ACHN (cell line): ENCODE data around the gene SCN1A.

ENCODE experiments used
- DNase-seq: peaks from one replicate; pipeline ENCODE4 v3.0.0-alpha.2; 2015
- in situ Hi-C: cut with HindIII; loops from 2 replicates; pipeline ENCODE4 v1.10.0; 2017; ENCODE audit warnings: low sequenced_read_pairs, low pct_ligation_motif_present, low pct_unique_long_range_greater_than_20kb

Gene SCN1A

DNA sequence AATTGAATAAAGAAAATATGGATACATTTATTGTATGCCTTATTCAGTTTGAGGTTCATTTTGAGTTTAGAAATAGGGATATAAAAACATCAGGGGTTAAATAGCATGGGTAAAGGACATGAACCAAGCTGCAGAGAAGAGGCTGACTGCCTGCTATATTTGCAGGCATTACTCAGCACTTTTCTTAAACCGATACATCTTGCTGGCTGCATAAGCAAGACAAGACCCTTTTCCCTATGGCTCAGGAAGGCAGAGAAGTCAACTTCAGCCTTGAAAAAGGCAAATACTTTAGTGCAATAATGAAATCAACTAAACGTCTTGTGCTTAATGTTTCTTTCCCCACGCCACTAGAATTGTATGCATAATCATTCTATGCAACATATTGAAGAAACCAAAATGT, 36.4 kb downstream of the SCN1A start:
- in situ Hi-C loops = no loop called here
- no peak for DNase-seq

DNA sequence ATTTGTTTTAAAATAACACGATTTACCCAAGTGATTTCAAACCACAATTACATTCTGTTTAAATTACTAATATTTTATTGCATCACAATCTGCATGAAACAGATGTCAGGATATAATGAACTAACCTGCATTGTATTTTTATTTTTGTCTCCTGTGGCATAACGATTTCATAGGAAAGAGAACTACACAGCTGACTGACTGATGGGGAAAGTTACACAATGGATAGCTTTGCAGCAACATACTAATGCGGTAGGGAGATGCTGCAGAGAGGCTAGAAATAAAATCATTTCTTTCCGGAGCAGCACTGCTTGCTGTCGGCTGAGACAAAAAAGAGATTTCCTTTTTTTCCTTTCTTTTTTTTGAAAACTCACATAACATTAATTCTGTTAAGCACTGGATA, 36.9 kb downstream of the SCN1A start:
- no peak for DNase-seq
- in situ Hi-C loops = no loop called here

DNA sequence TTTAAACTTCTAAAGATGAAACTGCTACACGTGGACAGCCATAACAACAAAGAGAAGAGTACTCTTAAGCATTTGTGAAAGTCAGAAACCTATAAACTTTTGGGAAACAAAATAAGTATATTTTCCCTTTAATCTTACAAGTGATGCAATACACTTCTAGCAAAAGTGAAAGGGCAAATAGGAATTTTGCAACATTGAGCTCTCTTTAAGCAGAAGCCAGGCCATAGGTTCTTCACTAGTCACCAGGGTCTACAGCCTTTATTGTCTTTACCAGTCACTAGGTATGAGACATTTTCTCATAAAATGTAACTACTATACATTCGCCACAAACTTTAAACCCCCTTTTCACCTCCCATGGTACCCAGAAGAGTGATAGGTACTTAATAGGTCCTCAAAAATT, 37.5 kb downstream of the SCN1A start:
- in situ Hi-C loops = no loop called here
- no peak for DNase-seq

DNA sequence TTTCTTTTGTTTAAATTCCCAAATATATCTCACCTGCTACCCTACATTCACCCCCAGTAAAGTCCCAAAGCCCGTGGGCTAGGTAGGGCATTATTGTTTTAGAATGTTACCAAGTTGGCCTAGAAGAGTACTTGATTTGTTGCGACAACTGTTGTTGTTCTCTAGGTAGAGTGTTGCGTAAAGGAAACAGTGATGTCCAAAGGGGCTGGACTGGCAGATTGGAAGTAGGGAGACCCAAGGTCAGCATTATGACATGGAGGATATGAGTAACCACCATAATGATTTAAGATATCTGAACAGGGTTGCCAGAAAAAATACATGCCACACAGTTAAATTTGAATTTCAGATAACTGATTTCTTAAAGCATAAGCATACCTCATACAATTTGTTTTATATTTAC, 39.2 kb downstream of the SCN1A start:
- in situ Hi-C loops = no loop called here
- no peak for DNase-seq

DNA sequence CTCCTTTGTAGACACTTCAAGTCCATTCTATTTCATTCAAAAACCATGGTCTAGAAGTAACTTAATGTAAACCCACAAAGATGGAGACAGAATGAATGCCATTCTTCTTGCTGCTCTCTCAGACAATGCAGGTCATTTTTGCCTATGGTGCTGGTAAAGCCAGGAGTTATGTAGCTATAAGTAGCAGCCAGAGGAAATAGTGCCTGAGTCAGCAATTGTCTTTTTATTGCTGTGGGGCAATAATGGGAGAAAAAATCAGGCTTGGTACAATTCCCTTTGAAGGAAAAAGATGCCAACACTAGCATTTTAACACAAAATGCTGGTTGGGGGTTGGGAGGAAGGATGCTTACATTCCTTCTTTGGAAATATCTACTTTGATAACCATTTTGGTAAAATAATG, 43.5 kb downstream of the SCN1A start:
- in situ Hi-C loops = no loop called here
- no peak for DNase-seq

DNA sequence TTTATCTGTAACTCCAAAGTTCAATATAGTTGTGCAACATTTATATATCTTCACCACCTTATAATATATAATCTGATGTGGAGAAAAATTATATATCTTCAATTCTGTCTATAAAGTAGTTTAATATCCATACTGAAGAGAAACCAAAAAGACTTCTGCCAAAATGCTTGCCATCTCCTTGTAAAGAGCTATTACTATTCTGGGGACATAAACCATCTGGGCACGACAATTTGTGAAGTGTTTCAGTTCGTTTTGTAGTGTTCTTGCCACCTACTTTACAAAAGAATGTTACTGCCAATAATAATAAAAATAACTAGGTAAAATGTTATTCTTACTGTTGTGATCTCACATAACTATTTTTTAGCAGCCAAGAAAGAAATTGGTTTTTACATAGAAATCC, 45.1 kb downstream of the SCN1A start:
- in situ Hi-C loops = no loop called here
- DNase-seq = no peak

DNA sequence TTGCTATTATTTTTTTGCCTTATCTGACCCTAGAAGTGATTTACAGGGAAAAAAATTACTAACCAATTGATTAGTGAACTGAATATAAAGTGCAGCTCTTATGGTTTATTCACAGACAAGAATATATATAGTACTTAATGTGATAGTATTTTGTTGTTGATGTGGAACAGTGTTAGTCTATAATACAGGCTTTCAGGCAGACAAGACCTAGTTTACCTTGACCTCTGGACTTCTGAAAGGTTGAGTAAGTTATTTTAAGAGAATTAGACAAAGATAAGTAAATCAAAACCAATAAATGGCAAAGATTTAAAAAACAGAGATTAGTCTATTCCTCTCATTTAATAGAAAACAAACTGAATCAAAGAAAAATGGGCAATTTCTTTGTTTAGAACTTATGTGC, 46.0 kb downstream of the SCN1A start:
- in situ Hi-C loops = no loop called here
- DNase-seq = no peak

DNA sequence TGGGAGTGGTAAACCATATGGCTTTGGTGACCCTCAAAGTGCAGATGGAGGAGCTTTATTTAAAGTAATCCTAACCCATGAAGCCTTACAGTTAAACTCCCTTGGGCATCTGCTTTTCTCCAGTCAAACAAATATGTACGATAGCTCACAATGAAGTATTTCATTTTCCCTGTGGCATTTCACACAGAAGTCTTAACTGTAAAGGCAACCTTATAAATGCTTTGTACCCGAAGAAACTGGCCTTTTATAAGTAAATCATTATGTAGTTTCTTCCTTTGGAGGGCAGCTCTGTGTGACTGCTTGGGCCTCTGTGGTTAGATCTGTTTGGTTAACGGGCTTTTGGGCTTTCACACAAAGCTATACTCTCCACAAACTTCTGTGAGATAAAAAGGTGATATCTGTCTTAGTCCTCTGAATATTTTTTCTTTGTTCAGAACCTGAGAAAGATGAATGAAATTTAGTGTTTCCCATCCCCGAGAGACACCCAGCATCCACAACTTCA, 46.6 kb downstream of the SCN1A start:
- in situ Hi-C loops = no loop called here
- DNase-seq = no peak

DNA sequence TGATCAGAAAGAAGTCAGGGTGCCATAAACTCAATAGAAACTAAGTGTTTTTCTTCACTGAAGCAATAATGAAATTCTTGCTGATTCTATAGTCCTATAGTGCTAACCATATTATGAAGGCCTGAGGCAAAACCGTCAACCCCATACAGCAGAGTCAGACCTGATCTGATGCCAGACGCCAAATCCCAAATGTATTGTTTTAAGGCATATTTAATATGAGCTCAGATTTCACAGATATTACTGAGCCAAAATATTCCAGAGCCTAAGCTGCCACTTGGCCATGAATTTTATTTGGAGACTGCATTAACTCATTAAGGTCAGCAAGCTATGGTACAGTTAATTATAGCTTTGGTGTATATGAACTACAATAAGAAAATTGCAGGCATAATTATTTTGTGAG, 53.4 kb downstream of the SCN1A start:
- in situ Hi-C loops = no loop called here

DNA sequence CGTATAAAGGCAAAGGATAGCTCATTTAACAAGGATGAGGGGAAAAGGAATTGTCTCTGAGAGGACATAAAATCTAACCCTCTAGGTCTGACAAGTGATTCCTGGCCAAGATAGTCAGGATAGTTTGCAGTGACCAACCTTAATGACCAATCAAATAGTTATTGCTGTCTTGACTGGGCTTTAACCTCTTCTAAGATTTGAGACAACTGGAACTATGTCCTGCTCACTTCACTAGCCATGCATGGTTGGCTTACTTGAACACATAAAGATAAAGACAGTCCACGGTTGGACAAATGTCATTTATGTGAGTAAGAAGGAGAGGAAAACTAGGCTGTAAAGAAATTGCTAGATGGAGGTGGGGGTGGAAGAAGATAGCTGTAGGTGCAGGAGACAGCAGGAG, 53.8 kb downstream of the SCN1A start:
- no peak for DNase-seq
- in situ Hi-C loops = no loop called here

More for the DNA sequence above, 53.4 kb downstream of the SCN1A start:
- DNase-seq = no peak

DNA sequence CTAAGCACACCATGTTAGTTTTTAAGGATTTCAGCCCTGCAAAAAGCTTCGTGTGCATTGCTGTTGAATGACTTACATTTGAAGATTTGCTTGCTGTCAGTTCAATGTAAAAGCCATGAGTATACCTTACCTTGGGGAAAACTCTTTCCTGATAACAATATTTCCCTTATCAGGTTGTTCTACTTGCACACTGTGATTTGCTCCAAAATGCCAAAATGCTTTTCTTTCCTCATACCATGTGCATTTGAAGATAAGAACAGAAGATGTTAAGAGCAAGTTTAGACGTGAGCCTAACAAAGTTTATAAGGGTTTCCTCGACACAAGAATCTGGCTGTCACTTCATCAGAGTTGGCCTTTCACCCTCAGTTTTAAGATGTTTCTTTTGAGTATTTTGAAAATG, 57.6 kb downstream of the SCN1A start:
- in situ Hi-C loops = no loop called here
- no peak for DNase-seq

DNA sequence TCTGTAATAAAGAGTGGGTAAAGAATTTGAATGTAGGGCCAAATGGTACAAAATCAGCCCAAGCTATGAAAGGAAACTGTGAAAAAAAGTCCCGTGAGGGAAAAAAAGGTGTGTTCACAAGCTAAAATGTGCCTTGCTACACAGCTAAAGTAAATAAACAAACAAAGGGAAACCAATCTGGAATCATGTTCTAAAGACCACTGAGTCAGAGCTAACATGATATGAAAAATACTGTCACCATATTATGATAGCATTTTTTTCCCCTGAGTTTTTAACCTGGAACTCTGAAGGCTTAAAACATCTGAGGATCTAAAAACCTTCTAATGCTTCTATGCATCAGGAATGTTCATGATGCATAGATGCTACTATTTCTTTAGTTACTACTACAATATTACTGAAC, 58.8 kb downstream of the SCN1A start:
- DNase-seq = no peak
- in situ Hi-C loops = no loop called here

DNA sequence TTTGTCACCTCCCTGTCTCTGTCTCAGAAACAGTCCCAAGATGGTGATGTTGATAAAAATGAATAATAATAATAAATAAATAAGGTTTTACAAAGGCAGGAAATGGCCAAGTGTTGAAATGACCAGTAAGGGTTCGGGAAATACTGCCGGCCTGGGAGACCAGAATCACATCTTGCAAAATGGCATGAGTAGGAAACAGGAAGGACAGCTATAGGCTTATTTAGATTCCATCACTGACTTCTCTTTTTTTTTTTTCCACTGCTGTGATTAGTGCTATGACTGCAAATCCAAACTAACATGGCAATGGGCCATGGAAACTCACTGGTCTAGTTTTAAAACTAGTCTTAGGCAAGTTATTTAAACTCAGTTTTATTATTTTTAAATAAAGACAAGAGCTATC, 60.6 kb downstream of the SCN1A start:
- in situ Hi-C loops = no loop called here
- no peak for DNase-seq

DNA sequence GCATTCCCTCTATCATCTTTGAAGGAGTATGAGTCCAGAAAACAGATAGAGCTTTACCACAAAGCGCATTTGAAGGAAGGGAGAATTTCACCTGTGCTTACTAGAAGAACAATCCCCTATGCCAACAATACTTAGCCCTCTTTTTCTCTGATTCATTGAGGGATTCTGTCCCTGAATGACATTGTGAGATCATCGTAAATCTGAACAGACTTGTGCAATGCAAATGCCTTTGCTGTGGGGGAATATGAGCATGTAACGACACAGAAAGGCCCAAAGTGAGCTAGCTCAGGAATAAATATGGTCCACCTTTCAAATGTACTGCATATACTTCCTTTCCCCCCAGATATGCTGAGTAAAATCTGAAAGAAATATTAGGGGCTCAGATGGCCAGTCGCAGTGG, 67.6 kb downstream of the SCN1A start:
- in situ Hi-C loops = no loop called here
- DNase-seq = no peak

DNA sequence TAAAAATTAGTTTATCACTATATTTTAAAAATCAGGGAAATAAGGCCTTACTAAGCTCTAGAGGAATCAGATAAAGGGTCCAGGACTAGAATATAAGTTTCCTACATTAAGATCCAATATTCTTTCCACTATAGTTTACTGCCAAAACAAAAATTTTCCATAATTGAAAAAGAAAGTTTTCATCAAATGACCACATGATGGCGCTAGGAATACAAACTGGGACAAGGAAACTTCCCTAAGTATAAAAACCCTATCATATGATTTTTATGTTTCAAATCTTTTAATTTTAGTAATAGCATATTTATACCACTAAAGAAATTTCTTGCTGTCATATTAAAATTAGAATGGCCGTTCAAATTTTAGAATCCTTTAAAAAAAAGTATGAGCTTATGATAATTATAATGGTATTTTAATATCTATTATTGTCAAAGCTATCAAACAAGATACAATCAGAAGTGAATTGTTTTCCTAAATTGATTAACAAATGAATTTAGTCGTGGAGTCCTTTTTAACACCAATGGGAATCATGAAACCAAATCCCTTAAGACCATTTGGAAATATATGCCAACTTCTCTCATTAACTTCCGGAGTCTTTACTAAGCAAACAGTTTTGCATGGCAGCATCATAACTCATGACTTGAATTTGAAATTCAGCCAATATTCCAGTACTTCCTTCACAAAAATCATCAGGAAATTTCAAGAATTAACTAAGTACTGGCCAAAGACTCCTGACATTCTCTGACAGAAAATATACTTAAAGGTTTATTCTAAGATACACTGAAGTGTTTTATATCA, 70.3 kb downstream of the SCN1A start:
- DNase-seq = peak; percentile 38
- in situ Hi-C loops = no loop called here

DNA sequence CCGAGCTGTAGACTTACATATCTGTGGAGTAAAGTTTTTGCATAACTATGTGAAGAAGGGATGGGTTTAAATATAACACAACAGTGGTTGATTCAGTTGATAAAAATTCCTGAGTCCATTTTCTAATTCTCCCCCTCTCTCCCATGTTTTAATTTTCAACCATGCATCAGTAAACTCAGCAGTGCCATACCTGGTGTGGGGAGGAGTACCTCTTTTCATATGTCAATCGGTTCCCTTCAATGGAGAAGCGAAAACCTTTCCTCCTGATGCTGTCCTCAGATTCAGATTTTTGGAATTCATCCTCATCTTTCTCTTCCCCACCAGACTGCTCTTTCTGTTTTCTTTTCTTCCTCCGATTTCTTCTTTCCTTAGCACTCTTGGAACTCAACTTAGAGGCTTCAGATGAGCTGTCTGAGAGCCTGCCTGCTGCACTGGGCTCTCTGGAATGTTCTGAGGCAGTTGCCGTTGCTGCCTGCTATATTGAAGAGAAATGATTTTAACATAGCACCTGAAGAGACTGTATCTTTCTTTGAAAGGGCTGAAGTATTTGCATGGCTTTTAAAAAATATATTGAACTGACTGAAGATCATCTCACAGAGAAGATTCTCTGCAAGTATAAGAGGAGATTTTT, 82.9 kb downstream of the SCN1A start:
- in situ Hi-C loops = no loop called here
- DNase-seq = no peak

DNA sequence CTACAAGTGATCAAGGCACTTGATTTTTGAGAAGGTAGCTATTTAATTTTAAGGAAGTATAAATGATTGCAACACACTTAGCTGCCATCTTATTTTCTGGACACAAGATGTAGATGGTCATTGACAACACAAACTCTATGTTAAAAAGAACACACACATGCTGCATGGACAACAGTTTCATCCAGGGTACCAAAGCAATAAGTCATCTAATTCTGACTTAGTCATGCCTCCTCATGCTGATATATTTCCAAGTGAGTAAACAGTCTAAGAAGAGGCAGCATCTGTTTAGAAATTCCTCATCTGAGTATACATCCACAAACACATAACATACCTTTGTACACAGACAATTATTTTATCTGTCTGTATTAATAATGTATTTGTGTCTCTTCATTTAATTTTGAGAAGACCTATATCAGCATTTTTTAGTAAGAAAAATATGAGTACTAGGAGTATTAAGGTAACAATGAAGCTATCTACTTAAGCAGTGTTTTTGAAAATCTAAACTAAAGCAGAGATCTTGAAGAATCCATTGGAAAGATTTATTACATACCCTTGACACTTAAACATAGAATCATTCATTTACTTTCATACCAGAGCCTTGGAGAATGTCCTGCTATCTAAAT, 84.9 kb downstream of the SCN1A start:
- in situ Hi-C loops = no loop called here
- no peak for DNase-seq

DNA sequence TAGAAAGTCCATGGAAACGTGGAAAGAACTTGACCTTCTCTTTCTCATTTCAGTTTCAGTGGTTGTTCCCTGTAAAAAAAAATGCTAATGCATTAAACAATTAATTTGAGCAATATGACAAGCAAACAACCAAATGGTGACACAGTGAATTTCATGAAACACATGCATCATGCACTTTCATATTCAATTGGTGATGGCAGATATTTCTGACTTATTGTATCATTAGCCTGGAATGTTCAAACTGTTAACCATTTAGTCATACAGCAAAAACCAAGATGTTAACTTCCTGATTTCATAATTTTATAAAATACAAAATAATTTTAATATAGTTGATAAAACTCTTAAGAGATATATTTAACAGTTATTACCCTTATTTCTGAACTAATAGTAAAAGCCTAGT, 85.5 kb downstream of the SCN1A start:
- in situ Hi-C loops = no loop called here
- DNase-seq = no peak

DNA sequence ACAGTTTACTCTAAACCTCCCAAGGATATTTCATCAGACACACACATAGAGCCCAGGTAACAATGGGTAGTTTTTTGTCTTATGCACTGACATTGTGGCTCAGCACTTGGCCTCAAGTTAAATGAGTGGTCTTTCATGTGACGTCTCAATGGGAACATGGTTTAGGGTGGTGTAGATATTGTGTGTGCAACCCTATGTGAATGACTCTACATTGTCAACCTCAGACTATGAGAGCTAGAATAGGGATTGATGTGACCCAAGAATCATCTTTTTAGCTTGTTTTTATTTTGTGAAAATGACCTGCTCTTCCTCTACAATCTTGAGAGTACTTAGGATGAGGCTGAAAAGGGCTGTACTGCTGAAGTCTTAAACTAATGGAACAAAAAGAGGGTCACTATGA, 86.2 kb downstream of the SCN1A start:
- in situ Hi-C loops = no loop called here
- DNase-seq = no peak

DNA sequence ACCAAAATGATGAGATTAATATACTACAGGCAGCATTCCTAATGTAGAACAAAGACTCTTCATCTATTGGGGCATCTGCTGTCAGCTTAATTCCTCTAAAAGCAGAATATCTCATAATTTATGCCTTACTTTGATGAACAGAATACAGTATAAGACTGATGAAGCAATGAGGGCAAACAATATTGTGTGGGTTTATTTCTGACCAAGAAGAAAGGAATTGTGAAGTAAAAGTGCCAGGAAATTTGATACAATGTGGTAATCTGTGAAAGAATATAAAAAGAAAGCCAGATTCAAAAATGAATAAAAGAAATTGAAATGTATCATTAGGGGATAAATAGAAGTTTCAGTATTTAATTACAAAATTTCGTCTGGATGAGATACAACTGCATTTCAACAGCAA, 95.5 kb downstream of the SCN1A start:
- in situ Hi-C loops = no loop called here
- DNase-seq = no peak
